Astrocyte of the spinal cord (primary cell): ENCODE results near the gene CHST9.
"Not testable (repeated sequence)": the region's sequence is repeated elsewhere in the genome, so short reads cannot be mapped to it uniquely, and the experiment has no call there.

Source experiments
- DNase-seq: peaks from one replicate; pipeline ENCODE4 v3.0.0; 2011; ENCODE audit warnings: low read depth, low spot score
- H3K4me3 ChIP-seq: 2 replicates; pipeline ENCODE4 v1.5.1; 2011; ENCODE audit warnings: low read depth, mild to moderate bottlenecking, low read length, moderate library complexity
- CTCF ChIP-seq: IDR thresholded peaks from 2 replicates; pipeline ENCODE4 v1.5.1; 2012; ENCODE audit warnings: low read depth, mild to moderate bottlenecking, low read length, inconsistent platforms
- in situ Hi-C: cut with HindIII; loops from 2 replicates; pipeline ENCODE4 v1.10.0; 2017; ENCODE audit warnings: low sequenced_read_pairs

CHST9 gene

DNA sequence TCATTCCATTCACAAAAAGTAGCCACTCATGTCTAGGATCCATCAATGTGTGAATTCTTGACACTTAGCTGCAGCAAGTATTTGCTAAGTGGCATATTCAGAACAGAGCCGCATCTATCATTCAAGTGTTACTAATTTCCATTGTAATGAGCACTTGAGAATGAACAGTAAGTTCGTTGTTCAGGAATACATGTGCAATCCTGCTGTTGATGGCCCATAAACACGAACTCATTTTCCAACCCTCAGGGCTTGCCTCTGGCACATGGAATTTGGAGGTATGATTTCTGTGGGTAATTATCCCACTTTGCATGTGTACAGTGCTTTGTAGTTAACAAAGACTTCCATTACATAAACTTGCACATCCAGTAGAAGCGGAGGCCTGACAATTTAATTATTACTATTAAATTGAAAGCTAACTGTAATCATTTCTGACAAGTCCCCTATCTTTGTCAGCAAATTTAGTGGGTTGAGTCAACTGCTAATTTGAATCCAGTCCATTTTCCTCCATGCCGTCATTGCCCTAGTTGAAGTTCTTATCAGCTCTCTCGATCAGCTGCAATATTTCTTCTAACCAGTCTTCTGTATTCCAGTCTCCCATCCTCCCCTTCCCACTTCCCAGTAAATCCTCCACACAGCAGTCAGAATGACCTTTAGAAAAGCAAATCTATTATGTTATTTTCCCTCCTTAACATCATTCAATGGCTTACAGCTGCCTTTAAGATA, 203.6 kb downstream of the CHST9 start:
- H3K4me3 ChIP-seq = no peak overlapping the region
- no peak for TF ChIP-seq CTCF
- in situ Hi-C loops = no loop called here
- no peak for DNase-seq

GRCh38 chr18:26978812-26979341, 206.2 kb downstream of the CHST9 start:
- DNase-seq = no peak
- TF ChIP-seq CTCF = no peak
- in situ Hi-C loops = no loop called here
- no peak overlapping the region for H3K4me3 ChIP-seq

GRCh38 chr18:26977781-26978180, 207.3 kb downstream of the CHST9 start:
- no peak for DNase-seq
- H3K4me3 ChIP-seq = no peak overlapping the region
- in situ Hi-C loops = no loop called here
- TF ChIP-seq CTCF = no peak

DNA sequence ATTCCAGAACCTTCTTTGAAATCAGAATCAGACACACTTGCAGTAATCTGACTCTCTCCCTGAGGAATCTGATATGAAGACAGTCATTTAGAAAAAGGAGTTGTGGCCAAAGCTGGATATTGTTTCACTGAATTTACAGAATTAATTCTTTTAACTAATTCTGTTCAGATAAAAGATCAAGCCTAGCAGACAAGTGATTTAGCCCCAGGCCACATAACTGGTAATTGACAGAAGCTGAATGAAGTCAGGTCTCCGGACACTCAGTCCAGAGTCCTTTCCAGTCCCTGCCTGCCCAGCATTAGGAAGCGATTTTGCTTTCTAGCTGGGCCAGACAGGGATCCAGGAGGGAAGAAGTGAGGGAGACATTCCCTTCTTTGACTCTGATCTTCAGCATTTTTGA, 208.9 kb downstream of the CHST9 start:
- in situ Hi-C loops = no loop called here
- TF ChIP-seq CTCF = no peak
- no peak overlapping the region for H3K4me3 ChIP-seq
- DNase-seq = no peak

GRCh38 chr18:26972549-26972948, 212.6 kb downstream of the CHST9 start:
- H3K4me3 ChIP-seq, DNase-seq, in situ Hi-C loops: not testable (repeated sequence)

DNA sequence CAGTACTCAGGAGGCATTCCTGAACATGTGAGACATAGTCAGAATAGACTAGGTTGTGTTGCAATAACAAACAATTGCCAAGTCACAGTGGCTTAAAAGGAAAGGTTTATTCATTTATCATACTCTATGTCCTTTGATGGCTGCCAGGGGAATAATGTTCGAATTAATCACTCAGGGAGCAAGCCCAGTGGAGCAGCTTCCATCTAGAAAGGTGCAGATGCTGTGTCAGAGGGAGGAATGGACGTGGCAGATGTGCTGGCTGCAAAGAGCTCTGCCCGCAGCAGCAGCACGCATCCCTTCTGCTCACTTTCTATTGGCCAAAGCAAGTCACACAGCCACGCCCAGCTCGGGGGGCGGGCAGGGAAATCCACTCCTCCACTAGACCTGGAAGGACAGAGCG, 213.7 kb downstream of the CHST9 start:
- H3K4me3 ChIP-seq = no peak overlapping the region
- in situ Hi-C loops = no loop called here
- TF ChIP-seq CTCF = no peak
- DNase-seq = no peak

DNA sequence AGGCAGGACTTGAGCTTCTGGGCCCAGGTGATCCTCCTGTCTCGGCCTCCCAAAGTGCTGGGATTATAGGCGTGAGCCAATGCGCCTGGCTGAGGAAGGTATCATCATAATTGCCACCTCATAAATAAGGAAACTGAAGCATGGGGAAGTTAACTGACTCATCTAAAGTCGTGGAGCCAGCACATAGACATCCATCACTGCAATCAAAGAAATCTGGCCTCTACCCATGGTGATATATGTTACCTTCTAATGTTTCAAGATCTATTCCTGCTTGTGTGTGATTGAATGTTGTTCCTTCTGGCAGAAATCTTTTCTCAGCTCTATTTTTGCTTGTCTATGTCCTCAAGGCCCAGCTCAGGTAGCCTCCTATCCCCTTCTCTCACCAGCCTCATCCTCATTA, 214.5 kb downstream of the CHST9 start:
- no peak overlapping the region for H3K4me3 ChIP-seq
- DNase-seq = no peak
- in situ Hi-C loops = no loop called here
- no peak for TF ChIP-seq CTCF
